Sigmoid colon (tissue), 4 donors: Measurements from ENCODE around the gene DENND10.

Experiments used
- CTCF ChIP-seq, 4 experiments: fragments of 450-650 bp in 3 of 4; fragments of 200-600 bp in 1 of 4; IDR thresholded peaks; one replicate each; pipeline ENCODE4 v1.5.1; 2016 to 2019; ENCODE audit warnings: antibody characterized with exemption in 4 of 4, mild to moderate bottlenecking in 3 of 4, moderate library complexity in 2 of 4
- EP300 ChIP-seq, 4 donors: sonication (generic); formaldehyde crosslinking; IDR thresholded peaks; one replicate each; pipeline ENCODE4 v1.6.1; 2017; ENCODE audit warnings: antibody characterized with exemption in 4 of 4
- POLR2A ChIP-seq, 2 donors: fragments of 450-650 bp; IDR thresholded peaks; one replicate each; pipeline ENCODE4 v1.6.1; 2016; ENCODE audit warnings: antibody characterized with exemption in 2 of 2, mild to moderate bottlenecking in 2 of 2, moderate library complexity in 2 of 2
- POLR2AphosphoS5 ChIP-seq, 4 donors: sonication (generic); formaldehyde crosslinking; IDR thresholded peaks; one replicate each; pipeline ENCODE4 v1.6.1; 2017; ENCODE audit warnings: antibody characterized with exemption in 4 of 4

GRCh38 chr10:119061352-119061751, 42.6 kb upstream of the DENND10 start:
- TF ChIP-seq CTCF (IDR thresholded peaks at IDR 0.05) (no peak), POLR2AphosphoS5 (IDR thresholded peaks at IDR 0.05) (no peak), POLR2A (IDR thresholded peaks at IDR 0.05) (no peak), EP300 (IDR thresholded peaks at IDR 0.05) (no peak)
